HK-2 (cell line): ENCODE measurements around the gene IGFBP4.
"Not testable (repeated sequence)": the region's sequence is repeated elsewhere in the genome, so short reads cannot be mapped to it uniquely, and the experiment has no call there.

ENCODE experiments used
- DNase-seq: peaks from one replicate; pipeline ENCODE4 v3.0.0-alpha.2; 2018; ENCODE audit not compliant: unreplicated experiment

IGFBP4 gene

GRCh38 chr17:40443196-40443987 lies at the start of gene IGFBP4:
IGFBP4 (plus strand) TSS chr17:40443450; CDS start chr17:40443736, 286 bp downstream.
- peak; percentile 69 for DNase-seq

GRCh38 chr17:40399185-40399584 lies 44.1 kb upstream of the IGFBP4 start:
- no peak for DNase-seq

GRCh38 chr17:40402668-40403067 lies 40.6 kb upstream of the IGFBP4 start:
- DNase-seq, result no peak

- DNase-seq, result no peak
Measured at GRCh38 chr17:40404003-40404402, 39.2 kb upstream of the IGFBP4 start.

- DNase-seq, result no peak
Measured at GRCh38 chr17:40407460-40407859, 35.8 kb upstream of the IGFBP4 start.

- DNase-seq, result not testable (repeated sequence)
Measured at GRCh38 chr17:40409540-40409939, 33.7 kb upstream of the IGFBP4 start.

- DNase-seq, result no peak
Measured at GRCh38 chr17:40410082-40410481, 33.2 kb upstream of the IGFBP4 start.

GRCh38 chr17:40411821-40412220 lies 31.4 kb upstream of the IGFBP4 start:
- no peak for DNase-seq

- no peak for DNase-seq
Measured at GRCh38 chr17:40412880-40413279, 30.4 kb upstream of the IGFBP4 start.

- DNase-seq, result not testable (repeated sequence)
Measured at GRCh38 chr17:40414312-40414711, 28.9 kb upstream of the IGFBP4 start.

- no peak for DNase-seq
Measured at GRCh38 chr17:40415390-40415789, 27.9 kb upstream of the IGFBP4 start.

GRCh38 chr17:40416671-40417070 lies 26.6 kb upstream of the IGFBP4 start:
- DNase-seq, result no peak

GRCh38 chr17:40417258-40417608 lies 26.0 kb upstream of the IGFBP4 start:
- no peak for DNase-seq

GRCh38 chr17:40417609-40418427 lies 25.4 kb upstream of the IGFBP4 start, which contains the start of gene TOP2A:
TOP2A (minus strand) TSS chr17:40417896; CDS start chr17:40417791, 105 bp downstream.
- DNase-seq, result peak; percentile 98

- DNase-seq, result no peak
Measured at GRCh38 chr17:40418428-40418706, 24.9 kb upstream of the IGFBP4 start.

GRCh38 chr17:40419559-40420331 lies 23.5 kb upstream of the IGFBP4 start:
- peak; percentile 36 for DNase-seq

- no peak for DNase-seq
Measured at GRCh38 chr17:40422990-40423633, 20.1 kb upstream of the IGFBP4 start.

- DNase-seq, result no peak
Measured at GRCh38 chr17:40425741-40426140, 17.5 kb upstream of the IGFBP4 start.

- no peak for DNase-seq
Measured at GRCh38 chr17:40427002-40427491, 16.2 kb upstream of the IGFBP4 start.

GRCh38 chr17:40430272-40431230 lies 12.7 kb upstream of the IGFBP4 start:
- DNase-seq, result no peak

- DNase-seq, result no peak
Measured at GRCh38 chr17:40431231-40431602, 12.0 kb upstream of the IGFBP4 start.
